ENCODE data around the gene CDK16. TPM values are rescaled to one million over a fixed set of nuclear protein-coding genes. Genes with fewer than 3 reads are reported as not detected.
A peak's percentile ranks its signal among the peaks of the same experiment; 100 is the strongest.

The CDK16 gene
- total and polyA plus RNA-seq, 2 of the 13 experiments (the other 11 are each of a cell fraction or from before 2014, with no cell fraction given): 64.5 to 225 TPM

- peak; percentile 91 for TF ChIP-seq GABPB1 (CRISPR knock-in tag; IDR thresholded peaks at IDR 0.05)
- 0 out of 2 replicates have a peak, but pooled peaks have one; percentile 32 for TF ChIP-seq TOPORS (CRISPR knock-in tag; IDR thresholded peaks at IDR 0.05)
These were observed 14.4 kb downstream of the CDK16 start, which contains the start of gene USP11 (continued) for GRCh38 chrX:47232803-47233332.

GRCh38 chrX:47233333-47234113 lies 15.0 kb downstream of the CDK16 start:
- no peaks in the 10 kb centered on the region; a peak in 1 of 5 replicates for H3K36me3 ChIP-seq (replicated peaks in 1 of 2; ENCODE audit: control insufficient read depth in 1 of 2, insufficient read depth in 2 of 2, low read length in 2 of 2)
- WGBS (ENCODE audit: low lambda C conversion rate): under 1% methylated on average over 28 of the region's 51 CpGs
- BruUV-seq (replicated peaks): no TSS peak
- no peaks in the 10 kb centered on the region; a peak in 1 of 5 replicates for H3K27me3 ChIP-seq (ENCODE audit: control insufficient read depth in 1 of 2, insufficient read depth in 2 of 2, low read length in 2 of 2)
- intact Hi-C loops (cut with micrococcal nuclease; ENCODE audit: unreplicated experiment) (loop anchor here (10.0 kb wide), 1 partner anchor 81 kb away; no protein-coding TSS in a partner anchor), in situ Hi-C loops (cut with HindIII; ENCODE audit: extremely low pct_ligation_motif_present, low pct_unique_long_range_greater_than_20kb) (no loop called here)
- no peaks in the 10 kb centered on the region for H3K9me3 ChIP-seq (ENCODE audit: low read length)
- H2AFZ ChIP-seq (ENCODE audit: low read length): no peak overlapping the region
- CTCF ChIA-PET (ENCODE audit: low intra/inter-chr PET ratio, low total read pairs): no interaction called here
- H3K79me2 ChIP-seq (ENCODE audit: insufficient read depth, low read length): peaks cover 29% of the 10 kb centered on the region
- peak overlapping the region; percentile 90 for H3K27ac ChIP-seq (ENCODE audit: extremely low read length, insufficient read depth, low read length)
- peak overlapping the region; percentile 89 for H3K4me2 ChIP-seq (ENCODE audit: low read depth, low read length)
- H3K4me1 ChIP-seq (ENCODE audit: insufficient read depth, low read length): peaks cover 41% of the 10 kb centered on the region
- DNase-seq (ENCODE audit: low spot score) (peak; percentile 89), ATAC-seq (peak; percentile 87), FAIRE-seq (peak; percentile 23)
- H3K9ac ChIP-seq (ENCODE audit: insufficient read depth, low read depth, low read length): peak overlapping the region; percentile 87
- peak overlapping the region; percentile 67 to 73 (median 69) for H3K4me3 ChIP-seq (replicated peaks in 1 of 3; ENCODE audit: insufficient read depth in 1 of 3, low read depth in 2 of 3, low read length in 3 of 3)
- POLR2A ChIA-PET: interaction anchor here (0.8 to 3.5 kb wide), 9 partner anchors 14 to 79 kb away, joined by 3 to 69 read pairs (median 5); partner anchors contain the start of gene CDK16
- no peaks in the 10 kb centered on the region for H4K20me1 ChIP-seq (ENCODE audit: insufficient read depth, low read length)
- no peak for TF ChIP-seq LCORL (IDR thresholded peaks at IDR 0.05)
- TF ChIP-seq LCORL (CRISPR knock-in tag; IDR thresholded peaks at IDR 0.05): peak; percentile 33; the same call in 1 of the 2 replicates
- 0 out of 2 replicates have a peak, but pooled peaks have one; percentile 23 for TF ChIP-seq PATZ1 (CRISPR knock-in tag; IDR thresholded peaks at IDR 0.05)
- TF ChIP-seq MYNN (CRISPR knock-in tag; IDR thresholded peaks at IDR 0.05; ENCODE audit: low read depth): no peak
- TF ChIP-seq ZNF777 (CRISPR knock-in tag; IDR thresholded peaks at IDR 0.05): 0 out of 2 replicates have a peak, but pooled peaks have one; percentile 10
- 0 out of 4 replicates have a peak, but pooled peaks of 1 of the 2 experiments have one; percentile 7 for TF ChIP-seq EP300 (IDR thresholded peaks at IDR 0.05; ENCODE audit: low read depth in 2 of 2, low read length in 2 of 2)
- no peak for TF ChIP-seq EP300 (CRISPR knock-in tag; IDR thresholded peaks at IDR 0.05; ENCODE audit: borderline replicate concordance)
- peak; percentile 77 for TF ChIP-seq ATF1 (CRISPR knock-in tag; IDR thresholded peaks at IDR 0.05)
- TF ChIP-seq HNRNPLL (IDR thresholded peaks at IDR 0.05; ENCODE audit: low read depth, low read length, poor library complexity, severe bottlenecking): peak; percentile 98
- TF ChIP-seq USF2 (IDR thresholded peaks at IDR 0.05; ENCODE audit: low read depth, low read length): no peak
- no peak for TF ChIP-seq USF2 (CRISPR knock-in tag; IDR thresholded peaks at IDR 0.05; ENCODE audit: borderline replicate concordance)
- 0 out of 2 replicates have a peak, but pooled peaks have one; percentile 19 for TF ChIP-seq THAP11 (CRISPR knock-in tag; IDR thresholded peaks at IDR 0.05)
- peak; percentile 54 for TF ChIP-seq DRAP1 (CRISPR knock-in tag; IDR thresholded peaks at IDR 0.05)
- TF ChIP-seq ZNF138 (CRISPR knock-in tag; IDR thresholded peaks at IDR 0.05; ENCODE audit: low read depth): no peak
- peak; percentile 86 for TF ChIP-seq YY1 (IDR thresholded peaks at IDR 0.05; ENCODE audit: insufficient read depth, insufficient replicate concordance, low read depth, low read length)

All from HepG2 (cell line).